HepG2 (cell line): ENCODE data around the gene ESYT2. TPM values are rescaled to one million over a fixed set of nuclear protein-coding genes. Genes with fewer than 3 reads are reported as not detected.

ENCODE experiments used
- JUND ChIP-seq: sonication (generic); formaldehyde crosslinking; IDR thresholded peaks from 2 replicates; pipeline ENCODE4 v1.8.0; 2022; ENCODE audit warnings: mild to moderate bottlenecking, missing genetic modification reagents
- MAF1 ChIP-seq: sonication (generic); formaldehyde crosslinking; IDR thresholded peaks from 2 replicates; pipeline ENCODE4 v1.5.0; 2020; ENCODE audit warnings: missing genetic modification reagents, borderline replicate concordance
- MIXL1 ChIP-seq: IDR thresholded peaks from 2 replicates; pipeline ENCODE4 v1.6.1; 2016
- REST ChIP-seq, 2 experiments: IDR thresholded peaks; 2 replicates each; pipeline ENCODE4 v1.6.1; 2011 to 2012; ENCODE audit warnings: low read length in 2 of 2, borderline replicate concordance in 1 of 2, low read depth in 1 of 2, mild to moderate bottlenecking in 1 of 2, moderate library complexity in 1 of 2
- SNAPC2 ChIP-seq: sonication (generic); formaldehyde crosslinking; IDR thresholded peaks from 2 replicates; pipeline ENCODE4 v1.8.1; 2022; ENCODE audit warnings: mild to moderate bottlenecking, missing genetic modification reagents
- SRSF4 ChIP-seq: fragments of 200-400 bp; formaldehyde crosslinking; IDR thresholded peaks from one replicate; pipeline ENCODE4 v1.6.1; 2018; ENCODE audit warnings: mild to moderate bottlenecking, low read depth, low read length, moderate library complexity; ENCODE audit not compliant: poor library complexity, severe bottlenecking
- TCF7L2 ChIP-seq: IDR thresholded peaks from 2 replicates; pipeline ENCODE4 v1.6.1; 2011; ENCODE audit warnings: mild to moderate bottlenecking, low read depth, low read length, moderate library complexity
- ZBTB2 ChIP-seq: sonication (generic); formaldehyde crosslinking; IDR thresholded peaks from 2 replicates; pipeline ENCODE4 v1.8.0; 2022; ENCODE audit warnings: low read depth, missing genetic modification reagents
- ZBTB20 ChIP-seq: sonication (generic); formaldehyde crosslinking; IDR thresholded peaks from 2 replicates; pipeline ENCODE4 v1.8.1; 2023; ENCODE audit warnings: missing genetic modification reagents, low read depth, mild to moderate bottlenecking, borderline replicate concordance
- ZNF234 ChIP-seq: sonication (generic); formaldehyde crosslinking; conservative IDR thresholded peaks from 2 replicates; pipeline ENCODE4 v1.5.1; 2020; ENCODE audit warnings: mild to moderate bottlenecking, missing genetic modification reagents
- ZNF431 ChIP-seq: sonication (generic); formaldehyde crosslinking; IDR thresholded peaks from 2 replicates; pipeline ENCODE4 v1.9.0; 2022; ENCODE audit warnings: missing genetic modification reagents, low read depth, mild to moderate bottlenecking, borderline replicate concordance
- ZNF619 ChIP-seq: sonication (generic); formaldehyde crosslinking; IDR thresholded peaks from 2 replicates; pipeline ENCODE4 v1.4.0; 2020; ENCODE audit warnings: mild to moderate bottlenecking, missing genetic modification reagents
- ZNF710 ChIP-seq: sonication (generic); formaldehyde crosslinking; IDR thresholded peaks from 2 replicates; pipeline ENCODE4 v1.5.0; 2020; ENCODE audit warnings: mild to moderate bottlenecking, missing genetic modification reagents, borderline replicate concordance
- ZNF747 ChIP-seq: sonication (generic); formaldehyde crosslinking; IDR thresholded peaks from 2 replicates; pipeline ENCODE4 v1.8.1; 2023; ENCODE audit warnings: missing genetic modification reagents, mild to moderate bottlenecking, borderline replicate concordance
- polyA plus RNA-seq, 8 experiments: library from polyadenylated mRNA; depleted of rRNA in 3 of 8; stranded (reverse) in 7 of 8; unstranded in 1 of 8; fragments of >200 nt; fragmentation: Illumina TruSeq in 4 of 8; extraction: Trizol in 4 of 8; gene quantifications; 2 replicates each; pipeline versions ENCODE4 v1.2.1 to v1.2.3, GENCODE V29; 2011 to 2016; ENCODE audit warnings: low read depth in 4 of 8, missing spikeins in 1 of 8, mixed read lengths in 1 of 8; ENCODE audit not compliant: insufficient read depth in 1 of 8
- total RNA-seq, 5 experiments: library from RNA; depleted of rRNA; stranded (reverse); fragments of >200 nt; fragmentation: Illumina TruSeq; extraction: Trizol; gene quantifications; 2 replicates each; pipeline ENCODE4 v1.2.3, GENCODE V29; 2016; ENCODE audit warnings: low read depth in 1 of 5
- TF ChIP-seq, protein P1 (sequence below): sonication (generic); formaldehyde crosslinking; IDR thresholded peaks from 2 replicates; pipeline ENCODE4 v1.8.1; 2022; ENCODE audit warnings: mild to moderate bottlenecking, missing genetic modification reagents
- TF ChIP-seq, protein P2 (sequence below): sonication (generic); formaldehyde crosslinking; IDR thresholded peaks from 2 replicates; pipeline ENCODE4 v1.8.1; 2023; ENCODE audit warnings: missing genetic modification reagents, inconsistent platforms, borderline replicate concordance

The ESYT2 gene
- total and polyA plus RNA-seq, 2 of the 13 experiments (the other 11 are each of a cell fraction or from before 2014, with no cell fraction given): 28.5 to 37.3 TPM

- peak; percentile 67; the same call in 1 of the 2 replicates for TF ChIP-seq ZNF710
- TF ChIP-seq TCF7L2: no peak
- peak; percentile 74 for TF ChIP-seq ZBTB2 (CRISPR knock-in tag)
- no peak for TF ChIP-seq ZNF619 (CRISPR knock-in tag)
- 0 out of 2 replicates have a peak, but pooled peaks have one; percentile 53 for TF ChIP-seq ZBTB20 (CRISPR knock-in tag)
- TF ChIP-seq MAF1 (CRISPR knock-in tag): 0 out of 2 replicates have a peak, but pooled peaks have one; percentile 31
- TF ChIP-seq ZNF234 (CRISPR knock-in tag): peak; percentile 98; the same call in 1 of the 2 replicates
- TF ChIP-seq ZNF747 (CRISPR knock-in tag): peak; percentile 92; the same call in 1 of the 2 replicates
- no peak for TF ChIP-seq REST (IDR thresholded peaks at IDR 0.05; ENCODE audit: borderline replicate concordance in 1 of 2, low read depth in 1 of 2, low read length in 2 of 2)
- peak; percentile 85; the same call in 1 of the 2 replicates for TF ChIP-seq ZNF431 (CRISPR knock-in tag)
- TF ChIP-seq, protein P1, sequence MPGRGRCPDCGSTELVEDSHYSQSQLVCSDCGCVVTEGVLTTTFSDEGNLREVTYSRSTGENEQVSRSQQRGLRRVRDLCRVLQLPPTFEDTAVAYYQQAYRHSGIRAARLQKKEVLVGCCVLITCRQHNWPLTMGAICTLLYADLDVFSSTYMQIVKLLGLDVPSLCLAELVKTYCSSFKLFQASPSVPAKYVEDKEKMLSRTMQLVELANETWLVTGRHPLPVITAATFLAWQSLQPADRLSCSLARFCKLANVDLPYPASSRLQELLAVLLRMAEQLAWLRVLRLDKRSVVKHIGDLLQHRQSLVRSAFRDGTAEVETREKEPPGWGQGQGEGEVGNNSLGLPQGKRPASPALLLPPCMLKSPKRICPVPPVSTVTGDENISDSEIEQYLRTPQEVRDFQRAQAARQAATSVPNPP (CRISPR knock-in tag): peak; percentile 81; the same call in 1 of the 2 replicates
- peak; percentile 30; the same call in 1 of the 2 replicates for TF ChIP-seq MIXL1
- TF ChIP-seq SRSF4: no peak
- TF ChIP-seq, protein P2, sequence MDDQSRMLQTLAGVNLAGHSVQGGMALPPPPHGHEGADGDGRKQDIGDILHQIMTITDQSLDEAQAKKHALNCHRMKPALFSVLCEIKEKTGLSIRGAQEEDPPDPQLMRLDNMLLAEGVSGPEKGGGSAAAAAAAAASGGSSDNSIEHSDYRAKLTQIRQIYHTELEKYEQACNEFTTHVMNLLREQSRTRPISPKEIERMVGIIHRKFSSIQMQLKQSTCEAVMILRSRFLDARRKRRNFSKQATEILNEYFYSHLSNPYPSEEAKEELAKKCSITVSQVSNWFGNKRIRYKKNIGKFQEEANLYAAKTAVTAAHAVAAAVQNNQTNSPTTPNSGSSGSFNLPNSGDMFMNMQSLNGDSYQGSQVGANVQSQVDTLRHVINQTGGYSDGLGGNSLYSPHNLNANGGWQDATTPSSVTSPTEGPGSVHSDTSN (CRISPR knock-in tag): 0 out of 2 replicates have a peak, but pooled peaks have one; percentile 51
- TF ChIP-seq JUND (CRISPR knock-in tag): peak; percentile 82
- TF ChIP-seq SNAPC2: peak; percentile 29; the same call in 1 of the 2 replicates
Measured at GRCh38 chr7:158829342-158830210, at the start of gene ESYT2 (continued).
